Effector memory CD8-positive, alpha-beta T cell (primary cell): ENCODE measurements around the gene FTCDNL1.

ENCODE experiments used
- ATAC-seq: fragments of 150-1000 bp; cut with Tn5 transposase; replicated peaks from 2 replicates; pipeline ENCODE4 v1.10.0; 2021; ENCODE audit warnings: mild to moderate bottlenecking, moderate library complexity
- DNase-seq, 3 experiments: peaks; one replicate each; pipeline ENCODE4 v3.0.0; 2021
- H3K27ac Mint-ChIP-seq, 2 donors: one replicate each; pipeline ENCODE4 v1.8.0; 2022; ENCODE audit warnings: mild to moderate bottlenecking in 2 of 2, mixed read lengths in 2 of 2, moderate library complexity in 2 of 2
- H3K27me3 Mint-ChIP-seq, 2 donors: one replicate each; pipeline ENCODE4 v1.8.0; 2022; ENCODE audit warnings: mixed read lengths in 2 of 2
- H3K36me3 Mint-ChIP-seq: one replicate; pipeline ENCODE4 v1.8.0; 2022; ENCODE audit warnings: mild to moderate bottlenecking, moderate library complexity, mixed read lengths; ENCODE audit not compliant: insufficient read depth
- H3K4me1 Mint-ChIP-seq, 2 donors: one replicate each; pipeline ENCODE4 v1.8.0; 2022; ENCODE audit warnings: low read depth in 2 of 2, mixed read lengths in 2 of 2
- H3K4me3 Mint-ChIP-seq, 2 donors: one replicate each; pipeline ENCODE4 v1.8.0; 2022; ENCODE audit warnings: mild to moderate bottlenecking in 2 of 2, mixed read lengths in 2 of 2, moderate library complexity in 2 of 2
- H3K9me3 Mint-ChIP-seq, 2 donors: one replicate each; pipeline ENCODE4 v1.8.0; 2022; ENCODE audit warnings: mixed read lengths in 2 of 2

The FTCDNL1 gene

DNA sequence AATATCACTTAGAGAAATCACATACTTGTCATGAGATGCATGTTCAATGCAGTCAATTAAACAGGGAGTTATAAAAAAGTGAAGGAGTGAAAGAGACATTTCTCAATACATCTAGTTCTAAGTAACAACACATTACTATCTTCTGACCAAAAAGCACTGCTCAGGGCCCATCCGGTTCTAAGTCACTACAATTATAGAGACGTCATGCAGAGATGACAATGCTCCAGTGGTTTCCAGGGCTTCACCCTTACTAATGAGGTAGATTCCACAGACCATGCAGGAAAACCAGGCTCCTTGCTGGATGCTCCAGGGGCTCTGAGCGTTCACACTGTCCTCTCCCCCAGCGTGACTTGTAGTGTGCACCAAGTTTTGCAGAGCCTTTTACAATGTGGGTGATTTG lies 88.0 kb downstream of the FTCDNL1 start:
- Mint-ChIP-seq H3K4me3 (no peak overlapping the region), H3K36me3 (no peaks in the 10 kb centered on the region), H3K27ac (no peak overlapping the region), H3K27me3 (peaks cover 0 to 2% of the 10 kb centered on the region in 2 donors), H3K9me3 (no peaks in the 10 kb centered on the region), H3K4me1 (no peaks in the 10 kb centered on the region)
- DNase-seq (no peak), ATAC-seq (no peak)

- Mint-ChIP-seq H3K4me3 (no peak overlapping the region), H3K9me3 (no peaks in the 10 kb centered on the region), H3K4me1 (no peaks in the 10 kb centered on the region), H3K27me3 (peaks cover 11 to 16% of the 10 kb centered on the region in 2 donors), H3K27ac (no peak overlapping the region), H3K36me3 (no peaks in the 10 kb centered on the region)
- DNase-seq (no peak), ATAC-seq (no peak)
Measured at GRCh38 chr2:199760574-199760973, 90.4 kb downstream of the FTCDNL1 start.

GRCh38 chr2:199757233-199757870 lies 93.6 kb downstream of the FTCDNL1 start:
- Mint-ChIP-seq H3K36me3 (no peaks in the 10 kb centered on the region), H3K9me3 (no peaks in the 10 kb centered on the region), H3K27ac (no peak overlapping the region), H3K4me3 (no peak overlapping the region), H3K27me3 (peaks cover 30 to 32% of the 10 kb centered on the region in 2 donors), H3K4me1 (no peaks in the 10 kb centered on the region)
- ATAC-seq (no peak), DNase-seq (no peak)

GRCh38 chr2:199756743-199757142 lies 94.2 kb downstream of the FTCDNL1 start:
- no peaks in the 10 kb centered on the region for H3K36me3 Mint-ChIP-seq
- ATAC-seq (no peak), DNase-seq (no peak)
- no peak overlapping the region for H3K27ac Mint-ChIP-seq
- H3K4me3 Mint-ChIP-seq = no peak overlapping the region
- H3K27me3 Mint-ChIP-seq = peaks cover 32 to 34% of the 10 kb centered on the region in 2 donors
- no peaks in the 10 kb centered on the region for H3K4me1 Mint-ChIP-seq
- no peaks in the 10 kb centered on the region for H3K9me3 Mint-ChIP-seq

- peaks cover 36 to 39% of the 10 kb centered on the region in 2 donors for H3K27me3 Mint-ChIP-seq
- no peak overlapping the region for H3K4me3 Mint-ChIP-seq
- H3K9me3 Mint-ChIP-seq = no peaks in the 10 kb centered on the region
- no peaks in the 10 kb centered on the region for H3K36me3 Mint-ChIP-seq
- no peaks in the 10 kb centered on the region for H3K4me1 Mint-ChIP-seq
- no peak overlapping the region for H3K27ac Mint-ChIP-seq
- no peak for ATAC-seq
- no peak for DNase-seq
Measured at GRCh38 chr2:199756211-199756610, 94.8 kb downstream of the FTCDNL1 start.

DNA sequence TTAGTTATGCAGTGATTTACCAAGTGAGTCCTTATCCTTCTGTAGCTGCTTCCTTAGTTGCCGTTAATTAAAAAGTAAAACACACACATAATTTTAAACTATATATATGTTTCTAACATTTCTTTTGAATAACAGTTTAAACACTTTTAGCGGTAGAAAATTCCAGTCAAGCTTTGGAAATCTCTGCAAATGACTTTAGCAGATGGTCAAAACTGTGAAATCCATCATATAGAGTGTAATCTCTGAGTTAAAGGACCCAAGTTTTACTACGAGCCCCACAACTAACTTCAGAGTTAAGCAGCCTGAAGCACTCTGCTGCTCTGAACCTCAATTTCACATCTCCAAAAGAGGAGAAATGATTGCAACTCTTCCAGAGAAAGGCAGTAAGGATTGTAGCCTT lies 96.2 kb downstream of the FTCDNL1 start:
- no peak for ATAC-seq
- no peak overlapping the region for H3K27ac Mint-ChIP-seq
- H3K9me3 Mint-ChIP-seq = no peaks in the 10 kb centered on the region
- H3K36me3 Mint-ChIP-seq = no peaks in the 10 kb centered on the region
- H3K4me1 Mint-ChIP-seq = no peaks in the 10 kb centered on the region
- no peak overlapping the region for H3K4me3 Mint-ChIP-seq
- H3K27me3 Mint-ChIP-seq = peaks cover 45 to 47% of the 10 kb centered on the region in 2 donors
- DNase-seq = no peak

DNA sequence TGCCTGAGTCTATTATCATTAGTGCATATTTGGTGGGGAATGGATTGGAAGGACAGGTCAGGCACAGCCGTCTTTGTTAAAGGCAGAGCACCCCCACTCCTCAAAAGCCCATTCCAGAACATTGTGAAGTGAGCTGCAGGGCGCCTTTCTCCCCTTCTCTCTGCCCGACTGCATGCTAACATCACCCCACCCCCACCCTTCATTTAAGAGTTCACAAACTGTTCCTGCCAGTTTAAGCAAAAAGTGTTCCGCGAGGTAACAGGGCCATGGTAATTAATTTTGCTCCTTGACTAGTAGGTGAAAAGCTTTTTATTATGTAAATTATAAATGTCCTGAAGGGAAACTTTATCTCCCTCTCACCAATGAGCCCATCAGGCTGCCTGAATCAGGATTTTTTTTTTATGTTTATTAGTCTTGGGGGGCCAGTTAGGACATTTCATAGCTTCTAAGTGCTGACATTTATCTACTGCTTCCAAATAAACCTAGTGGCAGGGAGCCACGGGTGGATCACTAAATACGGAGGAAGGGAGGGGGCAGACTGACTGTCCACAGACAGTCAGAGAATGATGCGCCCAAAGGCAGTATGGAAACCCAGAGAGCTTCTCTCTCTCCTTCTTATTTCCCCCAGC lies 99.4 kb downstream of the FTCDNL1 start:
- Mint-ChIP-seq H3K27ac (no peak overlapping the region), H3K4me3 (no peak overlapping the region), H3K9me3 (no peaks in the 10 kb centered on the region), H3K4me1 (no peaks in the 10 kb centered on the region), H3K36me3 (no peaks in the 10 kb centered on the region), H3K27me3 (peaks cover 46 to 51% of the 10 kb centered on the region in 2 donors)
- DNase-seq = no peak
- ATAC-seq = no peak

- no peak for ATAC-seq
- H3K4me1 Mint-ChIP-seq = no peaks in the 10 kb centered on the region
- H3K27ac Mint-ChIP-seq = no peak overlapping the region
- H3K9me3 Mint-ChIP-seq = no peaks in the 10 kb centered on the region
- H3K27me3 Mint-ChIP-seq = peaks cover 50 to 58% of the 10 kb centered on the region in 2 donors
- DNase-seq = no peak
- H3K36me3 Mint-ChIP-seq = no peaks in the 10 kb centered on the region
- H3K4me3 Mint-ChIP-seq = no peak overlapping the region
Measured at GRCh38 chr2:199749571-199749970, 101.4 kb downstream of the FTCDNL1 start.

- H3K4me3 Mint-ChIP-seq = no peak overlapping the region
- no peaks in the 10 kb centered on the region for H3K36me3 Mint-ChIP-seq
- peaks cover 40 to 45% of the 10 kb centered on the region in 2 donors for H3K27me3 Mint-ChIP-seq
- no peak for DNase-seq
- no peak for ATAC-seq
- no peaks in the 10 kb centered on the region for H3K9me3 Mint-ChIP-seq
- no peak overlapping the region for H3K27ac Mint-ChIP-seq
- H3K4me1 Mint-ChIP-seq = peaks cover 0 to 3% of the 10 kb centered on the region in 2 donors
Measured at GRCh38 chr2:199744724-199745123, 106.3 kb downstream of the FTCDNL1 start.

DNA sequence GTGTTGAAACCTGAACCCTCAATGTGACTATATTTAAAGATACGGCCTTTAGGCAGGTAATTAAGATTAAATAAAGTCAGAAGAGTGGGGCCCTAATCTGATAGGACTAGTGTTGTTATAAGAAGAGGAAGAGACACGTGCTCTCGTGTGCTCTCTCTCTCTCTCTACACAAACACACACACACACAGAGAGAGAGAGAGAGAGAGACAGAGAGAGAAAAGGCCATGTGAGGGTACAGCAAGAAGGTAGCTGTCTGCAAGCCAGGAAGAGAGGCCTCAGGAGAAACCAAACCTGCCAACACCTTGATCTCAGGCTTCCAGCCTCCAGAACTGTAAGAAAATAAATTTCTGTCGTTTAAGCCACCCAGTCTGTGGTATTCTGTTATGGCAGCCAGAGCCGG lies 106.7 kb downstream of the FTCDNL1 start:
- Mint-ChIP-seq H3K27me3 (peaks cover 41 to 45% of the 10 kb centered on the region in 2 donors), H3K9me3 (no peaks in the 10 kb centered on the region), H3K4me3 (no peak overlapping the region), H3K36me3 (no peaks in the 10 kb centered on the region), H3K27ac (no peak overlapping the region), H3K4me1 (peaks cover 0 to 5% of the 10 kb centered on the region in 2 donors)
- no peak for DNase-seq
- no peak for ATAC-seq

DNA sequence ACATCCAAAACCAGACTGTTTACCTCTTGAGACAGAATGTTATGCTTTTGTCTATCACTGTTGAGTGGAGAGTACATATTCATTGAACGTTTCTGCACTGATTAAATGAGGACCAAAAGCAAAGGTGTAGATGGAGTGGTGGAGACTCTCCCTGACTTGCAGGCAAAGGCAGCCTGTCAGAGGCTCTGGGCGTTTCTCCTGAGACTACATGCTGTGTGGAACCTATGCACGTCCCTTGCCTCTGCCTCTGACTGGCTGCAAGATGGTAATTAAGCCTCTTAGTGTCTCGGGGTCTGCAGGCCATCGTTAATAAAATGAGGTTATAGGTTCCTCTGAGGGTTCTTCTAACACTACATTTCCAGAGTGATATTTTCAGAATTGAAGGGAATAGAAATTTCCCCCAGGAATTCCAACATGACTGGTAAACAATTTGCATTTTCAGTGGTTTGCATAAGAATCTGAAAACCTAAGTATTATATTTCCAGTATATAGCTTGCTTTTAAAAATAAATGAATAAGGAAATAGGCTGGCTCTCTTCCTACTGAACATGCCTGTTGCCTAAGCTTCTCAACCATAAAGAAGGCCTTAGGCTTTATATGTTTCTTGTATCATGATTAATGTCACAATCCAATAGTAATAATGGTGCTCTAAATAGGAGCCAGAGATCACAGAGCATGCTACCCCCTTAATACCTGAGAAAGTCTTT lies 107.4 kb downstream of the FTCDNL1 start:
- peaks cover 41 to 45% of the 10 kb centered on the region in 2 donors for H3K27me3 Mint-ChIP-seq
- no peak overlapping the region for H3K27ac Mint-ChIP-seq
- H3K4me1 Mint-ChIP-seq = peaks cover 0 to 5% of the 10 kb centered on the region in 2 donors
- H3K9me3 Mint-ChIP-seq = no peaks in the 10 kb centered on the region
- no peak for DNase-seq
- ATAC-seq = no peak
- no peaks in the 10 kb centered on the region for H3K36me3 Mint-ChIP-seq
- no peak overlapping the region for H3K4me3 Mint-ChIP-seq

GRCh38 chr2:199742884-199743283 lies 108.1 kb downstream of the FTCDNL1 start:
- Mint-ChIP-seq H3K9me3 (no peaks in the 10 kb centered on the region), H3K4me1 (peaks cover 0 to 5% of the 10 kb centered on the region in 2 donors), H3K4me3 (no peak overlapping the region), H3K27me3 (peaks cover 44 to 47% of the 10 kb centered on the region in 2 donors), H3K27ac (no peak overlapping the region), H3K36me3 (no peaks in the 10 kb centered on the region)
- no peak for ATAC-seq
- no peak for DNase-seq

GRCh38 chr2:199740111-199740428 lies 110.9 kb downstream of the FTCDNL1 start:
- no peaks in the 10 kb centered on the region for H3K9me3 Mint-ChIP-seq
- peaks cover 0 to 5% of the 10 kb centered on the region in 2 donors for H3K4me1 Mint-ChIP-seq
- no peaks in the 10 kb centered on the region for H3K36me3 Mint-ChIP-seq
- H3K4me3 Mint-ChIP-seq = no peak overlapping the region
- no peak overlapping the region for H3K27ac Mint-ChIP-seq
- peaks cover 44 to 48% of the 10 kb centered on the region in 2 donors for H3K27me3 Mint-ChIP-seq
- DNase-seq (no peak), ATAC-seq (no peak)
